Trophoblast cell (in vitro differentiated cells and primary cell): ENCODE results near the gene DHDDS.
A peak's percentile ranks its signal among the peaks of the same experiment; 100 is the strongest.

Source experiments
- DNase-seq, 2 donors: peaks; one replicate each; pipeline ENCODE4 v3.0.0-alpha.2; 2016
- H2AFZ ChIP-seq: 2 replicates; pipeline ENCODE4 v1.6.1; 2013; ENCODE audit warnings: low read length, moderate library complexity, mild to moderate bottlenecking; ENCODE audit not compliant: insufficient read depth, poor library complexity
- H2AK5ac ChIP-seq: 2 replicates; pipeline ENCODE4 v1.6.1; 2013; ENCODE audit warnings: mild to moderate bottlenecking, low read length
- H2BK120ac ChIP-seq: 2 replicates; pipeline ENCODE4 v1.6.1; 2013; ENCODE audit warnings: low read length, mild to moderate bottlenecking, moderate library complexity; ENCODE audit not compliant: insufficient read depth, poor library complexity
- H2BK12ac ChIP-seq: 2 replicates; pipeline ENCODE4 v1.6.1; 2013; ENCODE audit warnings: mild to moderate bottlenecking, low read length, moderate library complexity
- H2BK5ac ChIP-seq: 2 replicates; pipeline ENCODE4 v1.6.1; 2013; ENCODE audit warnings: low read length, low read depth, moderate library complexity, mild to moderate bottlenecking; ENCODE audit not compliant: poor library complexity
- H3K14ac ChIP-seq: 2 replicates; pipeline ENCODE4 v1.6.1; 2013; ENCODE audit warnings: mild to moderate bottlenecking, low read length
- H3K18ac ChIP-seq: 2 replicates; pipeline ENCODE4 v1.6.1; 2013; ENCODE audit warnings: mild to moderate bottlenecking, low read length
- H3K23ac ChIP-seq: 2 replicates; pipeline ENCODE4 v1.6.1; 2013; ENCODE audit warnings: low read length
- H3K27ac ChIP-seq: 2 replicates; pipeline ENCODE4 v1.5.1; 2013; ENCODE audit warnings: low read depth, mild to moderate bottlenecking, inconsistent platforms, low read length, moderate library complexity
- H3K27me3 ChIP-seq: 2 replicates; pipeline ENCODE4 v1.6.1; 2013; ENCODE audit warnings: inconsistent platforms, mild to moderate bottlenecking, low read length, moderate library complexity; ENCODE audit not compliant: insufficient read depth
- H3K36me3 ChIP-seq, 2 experiments: 1 replicate in 1 of 2; 2 replicates in 1 of 2; pipeline ENCODE4 v1.6.1; 2013; ENCODE audit warnings: low read length in 2 of 2, mild to moderate bottlenecking in 2 of 2, moderate library complexity in 1 of 2; ENCODE audit not compliant: insufficient read depth in 2 of 2, control insufficient read depth in 1 of 2
- H3K4ac ChIP-seq: 2 replicates; pipeline ENCODE4 v1.6.1; 2013; ENCODE audit warnings: low read depth, mild to moderate bottlenecking, low read length, moderate library complexity
- H3K4me1 ChIP-seq, 2 experiments: 1 replicate in 1 of 2; 2 replicates in 1 of 2; pipeline ENCODE4 v1.6.1; 2013; ENCODE audit warnings: low read length in 2 of 2, mild to moderate bottlenecking in 2 of 2, moderate library complexity in 1 of 2; ENCODE audit not compliant: insufficient read depth in 2 of 2, control insufficient read depth in 1 of 2
- H3K4me2 ChIP-seq: 2 replicates; pipeline ENCODE4 v1.6.1; 2013; ENCODE audit warnings: inconsistent platforms, mild to moderate bottlenecking, low read length, moderate library complexity
- H3K4me3 ChIP-seq: 2 replicates; pipeline ENCODE4 v1.5.1; 2013; ENCODE audit warnings: mild to moderate bottlenecking, low read depth, low read length, inconsistent platforms
- H3K79me1 ChIP-seq: one replicate; pipeline ENCODE4 v1.6.1; 2013; ENCODE audit warnings: low read length
- H3K79me2 ChIP-seq: 2 replicates; pipeline ENCODE4 v1.6.1; 2013; ENCODE audit warnings: low read length, mild to moderate bottlenecking; ENCODE audit not compliant: control insufficient read depth, insufficient read depth, poor library complexity
- H3K9ac ChIP-seq: 2 replicates; pipeline ENCODE4 v1.6.1; 2013; ENCODE audit warnings: mild to moderate bottlenecking, low read length
- H3K9me3 ChIP-seq: 2 replicates; pipeline ENCODE4 v1.6.1; 2013; ENCODE audit warnings: low read depth, mild to moderate bottlenecking, control low read depth, inconsistent platforms, low read length; ENCODE audit not compliant: insufficient read depth
- H4K12ac ChIP-seq: 2 replicates; pipeline ENCODE4 v1.6.1; 2013; ENCODE audit warnings: low read depth, mild to moderate bottlenecking, low read length, moderate library complexity
- H4K8ac ChIP-seq: 2 replicates; pipeline ENCODE4 v1.6.1; 2013; ENCODE audit warnings: low read depth, mild to moderate bottlenecking, low read length, moderate library complexity
- H4K91ac ChIP-seq: one replicate; pipeline ENCODE4 v1.6.1; 2013; ENCODE audit warnings: low read depth, mild to moderate bottlenecking, low read length, moderate library complexity
- WGBS: extraction: QIAGEN DNeasy Blood & Tissue Kit; methylation state at CpG from one replicate; pipeline ENCODE4 v1.1.7; 2013; ENCODE audit warnings: missing lambda C conversion rate; ENCODE audit not compliant: insufficient read length, insufficient coverage; ENCODE audit errors: extremely low coverage; 5-methylcytosine and 5-hydroxymethylcytosine counted together

Gene DHDDS

GRCh38 chr1:26472320-26472900 is 40.3 kb downstream of the DHDDS start, which contains the start of gene HMGN2:
HMGN2 (plus strand) TSS chr1:26472440; CDS start chr1:26472613, 173 bp downstream.
- Histone ChIP-seq H3K4ac (peak within 1 kb of the TSS; percentile 100), H3K23ac (no peak within 1 kb of the TSS), H3K4me3 (peak within 1 kb of the TSS; percentile 99), H2AK5ac (peak within 1 kb of the TSS; percentile 99), H3K14ac (peak within 1 kb of the TSS; percentile 100), H2AFZ (peak within 1 kb of the TSS; percentile 96), H3K79me2 (peaks cover 5% of the 10 kb centered on the region), H4K12ac (peak within 1 kb of the TSS; percentile 99), H2BK5ac (peak within 1 kb of the TSS; percentile 99), H3K9me3 (no peaks in the 10 kb centered on the region), H3K4me2 (peak within 1 kb of the TSS; percentile 94), H3K27me3 (no peaks in the 10 kb centered on the region), H3K79me1 (peaks cover 7% of the 10 kb centered on the region), H4K91ac (peak within 1 kb of the TSS; percentile 100), H2BK12ac (no peak within 1 kb of the TSS), H3K18ac (peak within 1 kb of the TSS; percentile 100), H3K36me3 (peaks cover 16 to 40% of the 10 kb centered on the region in 2 experiments), H3K4me1 (peaks cover 5 to 10% of the 10 kb centered on the region in 2 experiments), H3K27ac (peak within 1 kb of the TSS; percentile 100), H4K8ac (peak within 1 kb of the TSS; percentile 100), H2BK120ac (peak within 1 kb of the TSS; percentile 100), H3K9ac (peak within 1 kb of the TSS; percentile 99)
- no CpG with 5 or more reads among the region's 69 CpGs for WGBS
- peak; percentile 37 to 74 for DNase-seq

- Histone ChIP-seq H4K91ac (peak overlapping the region; percentile 100), H3K14ac (no peak overlapping the region), H3K27me3 (no peaks in the 10 kb centered on the region), H3K4me3 (peak overlapping the region; percentile 99), H3K18ac (no peak overlapping the region), H3K79me2 (peaks cover 5% of the 10 kb centered on the region), H3K79me1 (peaks cover 7% of the 10 kb centered on the region), H4K8ac (no peak overlapping the region), H2AFZ (no peak overlapping the region), H3K23ac (no peak overlapping the region), H2BK12ac (no peak overlapping the region), H3K36me3 (peaks cover 14 to 39% of the 10 kb centered on the region in 2 experiments), H4K12ac (no peak overlapping the region), H3K27ac (peak overlapping the region; percentile 100), H3K9ac (no peak overlapping the region), H3K4me1 (peaks cover 5 to 10% of the 10 kb centered on the region in 2 experiments), H3K4ac (peak overlapping the region; percentile 39), H3K4me2 (peak overlapping the region; percentile 57), H3K9me3 (no peaks in the 10 kb centered on the region), H2BK120ac (no peak overlapping the region), H2BK5ac (no peak overlapping the region), H2AK5ac (no peak overlapping the region)
- no CpG with 5 or more reads among the region's 71 CpGs for WGBS
- DNase-seq = peak; percentile 95 to 99
Observed at GRCh38 chr1:26472901-26473845, 41.1 kb downstream of the DHDDS start.

DNA sequence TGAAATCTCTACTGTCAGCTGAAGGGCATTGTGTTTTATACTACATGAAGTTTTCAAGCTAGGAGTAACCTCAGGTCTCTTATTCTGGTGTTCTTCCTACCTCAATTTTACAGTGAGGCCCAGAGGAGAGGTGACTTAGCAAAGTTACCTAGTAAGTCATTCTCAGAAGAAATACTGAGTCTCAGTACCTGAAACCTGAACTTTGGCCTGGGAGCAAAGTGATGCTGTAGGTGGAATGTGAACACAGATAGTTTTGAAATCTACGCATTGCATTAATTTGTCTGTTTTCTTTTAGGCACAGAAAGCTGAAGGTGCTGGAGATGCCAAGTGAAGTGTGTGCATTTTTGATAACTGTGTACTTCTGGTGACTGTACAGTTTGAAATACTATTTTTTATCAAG is 42.7 kb downstream of the DHDDS start:
- H3K9me3 ChIP-seq = no peaks in the 10 kb centered on the region
- no peak overlapping the region for H3K18ac ChIP-seq
- H2BK5ac ChIP-seq = no peak overlapping the region
- DNase-seq = no peak
- no peak overlapping the region for H2AK5ac ChIP-seq
- no peak overlapping the region for H3K23ac ChIP-seq
- WGBS = no CpG with 5 or more reads among the region's 1 CpG
- H4K8ac ChIP-seq = no peak overlapping the region
- H3K79me2 ChIP-seq = peaks cover 5% of the 10 kb centered on the region
- H3K36me3 ChIP-seq = peaks cover 8 to 28% of the 10 kb centered on the region in 2 experiments
- H2AFZ ChIP-seq = no peak overlapping the region
- H3K27me3 ChIP-seq = no peaks in the 10 kb centered on the region
- H4K12ac ChIP-seq = no peak overlapping the region
- peaks cover 7% of the 10 kb centered on the region for H3K79me1 ChIP-seq
- H3K4ac ChIP-seq = no peak overlapping the region
- H3K4me2 ChIP-seq = no peak overlapping the region
- H3K14ac ChIP-seq = no peak overlapping the region
- peaks cover 5 to 10% of the 10 kb centered on the region in 2 experiments for H3K4me1 ChIP-seq
- H2BK12ac ChIP-seq = no peak overlapping the region
- H3K27ac ChIP-seq = no peak overlapping the region
- no peak overlapping the region for H2BK120ac ChIP-seq
- no peak overlapping the region for H3K9ac ChIP-seq
- no peak overlapping the region for H3K4me3 ChIP-seq
- no peak overlapping the region for H4K91ac ChIP-seq

- H4K8ac ChIP-seq = no peak overlapping the region
- no peak overlapping the region for H2AFZ ChIP-seq
- no peak overlapping the region for H3K4me2 ChIP-seq
- peaks cover 7% of the 10 kb centered on the region for H3K79me1 ChIP-seq
- no peak overlapping the region for H4K91ac ChIP-seq
- H2BK5ac ChIP-seq = no peak overlapping the region
- H3K14ac ChIP-seq = no peak overlapping the region
- H3K9me3 ChIP-seq = no peaks in the 10 kb centered on the region
- no peak overlapping the region for H3K18ac ChIP-seq
- H3K9ac ChIP-seq = no peak overlapping the region
- no peak for DNase-seq
- H3K27me3 ChIP-seq = no peaks in the 10 kb centered on the region
- H3K4ac ChIP-seq = no peak overlapping the region
- H3K4me3 ChIP-seq = no peak overlapping the region
- H3K79me2 ChIP-seq = peaks cover 5% of the 10 kb centered on the region
- peaks cover 8 to 25% of the 10 kb centered on the region in 2 experiments for H3K36me3 ChIP-seq
- peaks cover 5 to 10% of the 10 kb centered on the region in 2 experiments for H3K4me1 ChIP-seq
- WGBS = no CpG with 5 or more reads among the region's 3 CpGs
- no peak overlapping the region for H2AK5ac ChIP-seq
- no peak overlapping the region for H3K27ac ChIP-seq
- H4K12ac ChIP-seq = no peak overlapping the region
- no peak overlapping the region for H3K23ac ChIP-seq
- H2BK12ac ChIP-seq = no peak overlapping the region
- H2BK120ac ChIP-seq = no peak overlapping the region
Observed at GRCh38 chr1:26475989-26476388, 43.9 kb downstream of the DHDDS start.
